AG09309 (cell line): ENCODE data around the gene TMEM87B.
"Not testable (repeated sequence)": the region's sequence is repeated elsewhere in the genome, so short reads cannot be mapped to it uniquely, and the experiment has no call there.

Experiments
- DNase-seq: peaks from one replicate; pipeline ENCODE4 v3.0.0-alpha.2; 2010; ENCODE audit warnings: low read depth
- H3K4me3 ChIP-seq: 2 replicates; pipeline ENCODE4 v1.5.1; 2011; ENCODE audit warnings: mild to moderate bottlenecking, low read depth, low read length, moderate library complexity; ENCODE audit not compliant: control insufficient read depth
- CTCF ChIP-seq: IDR thresholded peaks from 2 replicates; pipeline ENCODE4 v1.5.1; 2011; ENCODE audit warnings: mild to moderate bottlenecking, low read depth, low read length, inconsistent platforms; ENCODE audit not compliant: insufficient read depth, control insufficient read depth; ENCODE audit errors: missing control alignments

The TMEM87B gene

GRCh38 chr2:112062894-112063293, 7.8 kb downstream of the TMEM87B start:
- H3K4me3 ChIP-seq, result no peak overlapping the region
- no peak for TF ChIP-seq CTCF
- DNase-seq, result no peak

GRCh38 chr2:112065486-112065885, 10.4 kb downstream of the TMEM87B start:
- DNase-seq, result no peak
- no peak overlapping the region for H3K4me3 ChIP-seq
- no peak for TF ChIP-seq CTCF

GRCh38 chr2:112065966-112066365, 10.9 kb downstream of the TMEM87B start:
- no peak for TF ChIP-seq CTCF
- H3K4me3 ChIP-seq, result no peak overlapping the region
- DNase-seq, result peak; percentile 52

GRCh38 chr2:112069794-112070193, 14.7 kb downstream of the TMEM87B start:
- not testable (repeated sequence) for H3K4me3 ChIP-seq, DNase-seq

GRCh38 chr2:112073875-112074274, 18.8 kb downstream of the TMEM87B start:
- no peak for DNase-seq
- no peak overlapping the region for H3K4me3 ChIP-seq
- no peak for TF ChIP-seq CTCF

- no peak overlapping the region for H3K4me3 ChIP-seq
- no peak for TF ChIP-seq CTCF
- no peak for DNase-seq
These were observed 19.4 kb downstream of the TMEM87B start for GRCh38 chr2:112074506-112074905.

GRCh38 chr2:112075490-112076260, 20.6 kb downstream of the TMEM87B start:
- H3K4me3 ChIP-seq, result no peak overlapping the region
- DNase-seq, result no peak
- TF ChIP-seq CTCF, result no peak
